Urothelium cell line (cell line): Measurements from ENCODE around the gene CLEC4C.
"Not testable (repeated sequence)": the region's sequence is repeated elsewhere in the genome, so short reads cannot be mapped to it uniquely, and the experiment has no call there.

Source experiments
- DNase-seq: peaks from one replicate; pipeline ENCODE4 v3.0.0; 2011; ENCODE audit warnings: low spot score, mixed read lengths
- FAIRE-seq: peaks from 2 replicates; lab custom pipeline; 2011; peaks lifted over from hg19 to GRCh38; lab: Jason Lieb, UNC

CLEC4C gene, protein sequence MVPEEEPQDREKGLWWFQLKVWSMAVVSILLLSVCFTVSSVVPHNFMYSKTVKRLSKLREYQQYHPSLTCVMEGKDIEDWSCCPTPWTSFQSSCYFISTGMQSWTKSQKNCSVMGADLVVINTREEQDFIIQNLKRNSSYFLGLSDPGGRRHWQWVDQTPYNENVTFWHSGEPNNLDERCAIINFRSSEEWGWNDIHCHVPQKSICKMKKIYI

DNA sequence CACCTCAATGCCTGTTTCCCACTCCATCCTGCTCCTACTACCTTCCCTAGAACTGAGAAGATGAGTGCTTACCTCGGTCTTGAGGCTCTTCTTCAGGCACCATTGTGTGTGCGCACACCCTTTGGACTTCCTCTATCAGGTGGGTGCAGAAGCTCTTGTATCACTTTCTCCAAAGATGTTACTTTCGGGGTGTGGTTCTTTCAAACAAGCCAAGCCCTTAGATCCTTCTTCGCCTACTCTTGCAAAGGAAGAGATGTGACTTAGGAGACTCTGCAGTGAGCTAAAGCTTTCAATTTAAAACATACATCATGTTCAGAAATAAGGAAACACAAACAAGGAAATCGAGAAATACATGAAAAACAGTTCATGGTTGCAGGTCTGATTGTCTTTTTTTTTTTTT is at the start of gene CLEC4C:
Gene CLEC4C (minus strand): TSS at position 130 of the 400 bp plus-strand sequence. CDS start 27 bp downstream, at position 103.
- DNase-seq = no peak
- FAIRE-seq = no peak

DNA sequence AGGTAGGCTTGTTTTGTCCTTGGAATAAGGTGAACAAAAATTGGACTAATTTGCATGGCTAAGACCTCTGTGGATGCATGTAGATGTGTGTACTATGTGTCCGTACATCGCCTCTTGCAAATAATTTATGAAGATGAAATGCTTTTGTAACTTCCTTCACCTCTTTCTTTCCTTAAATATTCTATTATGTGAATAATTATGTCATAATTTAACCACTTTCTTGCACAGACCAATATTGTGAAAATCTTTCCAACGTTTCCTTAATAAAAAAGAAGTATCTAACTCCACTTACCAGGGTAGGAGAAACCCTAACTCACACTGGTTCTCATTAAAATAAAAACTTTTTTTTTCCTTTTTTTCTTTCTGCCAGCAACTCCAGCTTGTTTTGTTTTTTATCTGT is 46.0 kb upstream of the CLEC4C start:
- DNase-seq (no peak), FAIRE-seq (no peak)

DNA sequence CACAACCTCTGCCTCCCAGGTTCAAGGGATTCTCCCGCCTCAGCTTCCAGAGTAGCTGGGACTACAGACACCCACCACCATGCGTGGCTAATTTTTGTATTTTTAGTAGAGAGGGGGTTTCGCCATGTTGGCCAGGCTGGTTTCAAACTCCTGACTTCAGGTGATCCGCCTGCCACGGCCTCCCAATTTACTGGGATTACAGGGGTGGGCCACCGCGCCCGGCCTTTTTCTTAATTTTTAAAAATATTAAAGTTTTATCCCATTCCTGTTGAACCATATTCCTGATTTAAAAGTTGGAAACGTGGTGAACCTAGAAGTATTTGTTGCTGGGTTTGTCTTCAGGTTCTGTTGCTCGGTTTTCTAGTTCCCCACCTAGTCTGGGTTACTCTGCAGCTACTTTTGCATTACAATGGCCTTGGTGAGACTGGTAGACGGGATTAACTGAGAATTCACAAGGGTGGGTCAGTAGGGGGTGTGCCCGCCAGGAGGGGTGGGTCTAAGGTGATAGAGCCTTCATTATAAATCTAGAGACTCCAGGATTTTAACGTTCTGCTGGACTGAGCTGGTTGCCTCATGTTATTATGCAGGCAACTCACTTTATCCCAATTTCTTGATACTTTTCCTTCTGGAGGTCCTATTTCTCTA is 41.8 kb upstream of the CLEC4C start, which contains the start of gene NANOG:
Gene NANOG (plus strand): TSS at position 519 of the 645 bp plus-strand sequence. CDS start 213 bp downstream, outside the sequence.
- not testable (repeated sequence) for DNase-seq, FAIRE-seq

DNA sequence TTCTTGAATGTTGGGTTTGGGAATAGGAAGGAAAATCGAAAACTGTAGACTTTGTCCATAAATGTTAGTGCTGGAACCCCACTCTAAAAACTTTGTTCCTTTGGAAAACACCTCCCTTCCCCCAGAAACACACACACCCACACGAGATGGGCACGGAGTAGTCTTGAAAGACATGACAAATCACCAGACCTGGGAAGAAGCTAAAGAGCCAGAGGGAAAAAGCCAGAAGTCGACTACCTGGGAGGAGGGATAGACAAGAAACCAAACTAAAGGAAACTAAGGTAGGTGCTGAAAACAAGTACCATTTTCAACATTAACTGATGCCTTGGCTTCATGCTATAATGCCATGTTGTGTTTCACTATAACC is 41.1 kb upstream of the CLEC4C start:
- FAIRE-seq = no peak
- DNase-seq = no peak

DNA sequence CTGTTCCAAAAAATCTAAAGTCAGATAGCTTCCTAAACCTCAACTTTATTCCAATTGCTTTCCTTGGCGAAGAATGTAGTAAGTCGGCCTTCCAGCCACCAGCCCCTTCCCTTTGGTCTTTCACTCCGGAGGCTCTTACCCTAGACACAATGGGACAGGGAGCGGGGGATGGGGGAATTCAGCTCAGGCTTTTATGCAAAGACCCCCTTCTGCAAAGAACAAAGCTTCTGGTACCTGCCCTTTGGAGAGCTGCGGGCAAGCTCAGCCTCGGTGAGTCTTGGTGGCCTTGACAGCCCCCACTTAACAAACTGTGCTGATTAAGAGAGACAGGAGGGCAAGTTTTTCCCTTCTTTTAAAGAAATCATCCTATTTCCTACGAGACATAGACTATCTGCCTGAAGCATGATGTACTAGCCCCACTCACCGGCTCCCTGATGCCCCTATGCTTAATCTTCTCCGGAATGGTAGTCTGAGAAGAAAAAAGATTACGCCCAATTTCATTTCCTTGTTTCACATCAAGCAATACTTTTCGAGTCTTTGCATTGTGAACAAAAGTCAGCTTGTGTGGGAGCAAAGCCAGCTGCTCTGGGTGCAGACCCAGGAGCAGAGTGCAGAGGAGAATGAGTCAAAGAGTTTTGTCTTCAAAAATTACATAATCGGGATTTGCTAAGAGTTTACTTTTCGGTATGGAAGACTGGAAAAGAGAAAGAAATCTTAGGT is 40.6 kb upstream of the CLEC4C start:
- FAIRE-seq = no peak
- DNase-seq = no peak

DNA sequence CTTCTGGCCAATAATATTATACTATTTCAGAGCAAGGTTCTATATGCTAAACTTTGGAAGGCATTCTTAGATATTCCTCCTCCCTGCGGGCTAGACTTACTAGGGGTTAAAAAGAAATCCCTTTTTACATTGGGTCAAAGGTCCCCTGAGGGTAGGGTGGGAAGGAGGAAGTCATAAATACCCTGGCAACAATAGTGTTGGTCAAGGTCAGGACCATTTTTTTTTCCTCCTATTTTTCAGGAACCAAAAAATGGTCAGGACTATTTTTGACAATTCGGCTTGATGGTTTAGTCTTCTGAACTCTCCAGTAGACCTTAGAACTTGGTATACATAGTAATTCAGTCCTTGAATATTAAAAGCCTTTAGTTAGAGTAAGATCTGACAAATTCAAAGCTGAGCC is 37.5 kb upstream of the CLEC4C start:
- DNase-seq (no peak), FAIRE-seq (no peak)

DNA sequence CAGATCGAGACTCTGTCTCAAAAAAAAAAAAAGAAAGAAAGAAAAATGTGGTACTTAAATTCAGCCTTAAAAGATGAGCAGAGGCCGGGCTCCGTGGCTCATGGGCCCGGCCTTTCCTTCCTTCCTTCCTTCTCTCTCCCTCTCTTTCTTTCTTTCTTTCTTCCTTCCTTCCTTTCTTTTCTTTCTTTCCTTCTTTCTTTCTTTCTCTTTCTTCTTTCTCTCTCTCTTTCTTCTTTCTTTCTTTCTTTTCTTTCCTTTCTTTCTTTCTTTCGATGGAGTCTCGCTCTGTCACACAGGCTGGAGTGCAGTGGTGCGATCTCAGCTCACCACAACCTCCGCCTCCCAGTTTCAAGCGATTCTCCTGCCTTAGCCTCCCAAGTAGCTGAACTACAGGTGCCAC is 36.3 kb upstream of the CLEC4C start:
- DNase-seq, FAIRE-seq: not testable (repeated sequence)

DNA sequence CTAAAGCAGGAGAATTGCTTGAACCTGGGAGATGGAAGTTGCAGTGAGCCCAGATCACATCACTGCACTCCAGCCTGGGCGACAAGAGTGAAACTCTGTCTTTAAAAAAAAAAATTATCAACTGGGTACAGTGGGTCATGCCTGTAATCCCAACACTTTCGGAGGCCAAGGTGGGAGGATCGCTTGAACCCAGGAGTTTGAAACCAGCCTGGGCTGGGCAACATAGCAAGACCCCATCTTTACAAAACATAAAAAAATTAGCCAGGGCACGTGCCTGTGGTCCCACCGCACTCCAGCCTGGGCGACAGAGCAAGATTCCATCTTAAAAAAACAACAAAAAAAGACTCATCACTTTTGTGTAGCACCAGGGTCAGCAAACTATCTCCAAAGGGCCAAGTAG is 34.9 kb upstream of the CLEC4C start:
- FAIRE-seq (no peak), DNase-seq (no peak)

DNA sequence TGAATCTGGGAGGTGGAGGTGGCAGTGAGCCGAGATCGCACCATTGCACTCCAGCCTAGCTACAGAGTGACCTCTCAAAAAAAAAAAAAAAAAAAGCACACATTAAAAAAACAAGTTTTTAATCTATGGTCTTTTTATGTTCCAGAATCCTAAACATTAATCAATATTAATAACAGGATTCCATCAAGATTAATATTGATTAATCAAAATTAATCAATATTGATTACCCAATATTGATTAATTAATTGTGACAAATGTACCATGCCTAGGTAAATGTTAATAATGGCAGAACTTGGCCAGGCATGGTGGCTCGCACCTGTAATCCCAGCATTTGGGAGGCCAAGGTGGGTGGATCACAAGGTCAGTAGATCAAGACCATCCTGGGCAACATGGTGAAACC is 34.1 kb upstream of the CLEC4C start:
- FAIRE-seq = no peak

DNA sequence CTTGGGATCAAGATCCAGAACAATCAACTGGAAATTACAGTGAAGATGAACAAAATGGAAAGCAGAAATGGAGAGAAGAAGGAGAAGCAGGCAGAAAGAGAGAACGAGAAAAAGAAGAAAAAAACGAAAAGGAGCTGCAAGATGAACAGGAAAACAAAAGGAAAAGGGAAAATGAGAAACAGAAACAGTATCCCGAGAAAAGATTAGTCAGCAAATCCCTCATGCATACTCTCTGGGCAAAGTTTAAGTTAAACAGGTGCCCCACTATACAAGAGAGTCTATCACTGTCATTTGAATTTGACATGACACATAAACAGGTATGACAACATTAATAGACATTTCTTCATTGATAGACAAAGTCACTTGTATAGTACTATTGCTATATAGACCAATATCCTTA is 22.8 kb upstream of the CLEC4C start:
- FAIRE-seq = no peak
- no peak for DNase-seq

More for the DNA sequence above, 34.1 kb upstream of the CLEC4C start:
- no peak for DNase-seq

DNA sequence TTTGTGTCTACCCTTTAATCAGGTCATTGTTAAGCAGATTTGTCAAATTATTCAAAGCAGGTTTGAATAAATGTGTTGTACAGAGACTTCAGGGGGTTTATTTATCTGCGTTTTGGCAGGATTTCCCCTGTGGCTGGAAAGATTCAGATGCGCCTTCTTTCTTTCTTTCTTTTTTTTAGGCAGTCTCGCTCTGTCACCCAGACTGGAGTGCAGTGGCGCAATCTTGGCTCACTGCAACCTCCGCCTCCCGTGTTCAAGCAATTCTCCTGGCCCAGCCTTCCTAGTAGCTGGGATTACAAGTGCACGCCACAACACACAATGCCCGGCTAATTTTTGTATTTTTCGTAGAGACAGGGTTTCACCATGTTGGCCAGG is 11.6 kb upstream of the CLEC4C start:
- DNase-seq = no peak
- FAIRE-seq = no peak

DNA sequence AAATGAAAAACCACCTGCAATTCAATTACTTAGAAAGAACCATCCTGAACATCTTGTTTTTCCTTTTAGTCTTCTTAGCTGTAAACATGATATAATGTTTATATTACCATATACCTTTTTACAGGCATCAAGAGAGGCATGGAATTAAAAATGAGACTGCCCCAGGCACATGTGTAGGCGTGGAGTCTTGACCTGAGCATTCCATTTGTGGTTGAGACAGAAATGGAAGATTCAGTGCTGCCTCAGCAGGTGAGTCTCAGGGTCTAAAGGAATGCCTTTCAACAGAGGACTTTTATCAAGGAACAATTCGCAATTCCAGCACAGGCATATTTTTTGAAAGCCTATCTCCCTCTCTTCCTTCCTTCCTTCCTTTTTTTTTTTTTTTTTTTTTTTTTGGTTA is 9.8 kb upstream of the CLEC4C start:
- DNase-seq = no peak
- FAIRE-seq = no peak

DNA sequence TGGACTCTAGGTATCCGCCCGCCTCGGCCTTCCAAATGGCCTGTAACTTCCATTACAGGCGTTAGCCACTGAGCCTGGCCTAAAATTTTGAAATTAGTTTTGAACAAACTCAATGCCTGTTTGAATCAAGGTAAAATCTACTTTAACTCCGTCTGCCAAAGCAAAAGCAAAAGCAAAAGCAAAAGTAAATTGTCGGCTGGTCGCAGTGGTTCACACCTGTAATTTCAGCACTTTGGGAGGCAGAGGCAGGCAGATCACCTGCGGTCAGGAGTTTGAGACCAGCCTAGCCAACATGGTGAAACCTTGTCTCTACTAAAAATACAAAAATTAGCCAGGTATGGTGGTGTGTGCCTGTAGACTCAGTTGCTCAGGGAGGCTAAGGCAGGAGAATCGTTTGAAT is 8.5 kb upstream of the CLEC4C start:
- not testable (repeated sequence) for DNase-seq, FAIRE-seq

DNA sequence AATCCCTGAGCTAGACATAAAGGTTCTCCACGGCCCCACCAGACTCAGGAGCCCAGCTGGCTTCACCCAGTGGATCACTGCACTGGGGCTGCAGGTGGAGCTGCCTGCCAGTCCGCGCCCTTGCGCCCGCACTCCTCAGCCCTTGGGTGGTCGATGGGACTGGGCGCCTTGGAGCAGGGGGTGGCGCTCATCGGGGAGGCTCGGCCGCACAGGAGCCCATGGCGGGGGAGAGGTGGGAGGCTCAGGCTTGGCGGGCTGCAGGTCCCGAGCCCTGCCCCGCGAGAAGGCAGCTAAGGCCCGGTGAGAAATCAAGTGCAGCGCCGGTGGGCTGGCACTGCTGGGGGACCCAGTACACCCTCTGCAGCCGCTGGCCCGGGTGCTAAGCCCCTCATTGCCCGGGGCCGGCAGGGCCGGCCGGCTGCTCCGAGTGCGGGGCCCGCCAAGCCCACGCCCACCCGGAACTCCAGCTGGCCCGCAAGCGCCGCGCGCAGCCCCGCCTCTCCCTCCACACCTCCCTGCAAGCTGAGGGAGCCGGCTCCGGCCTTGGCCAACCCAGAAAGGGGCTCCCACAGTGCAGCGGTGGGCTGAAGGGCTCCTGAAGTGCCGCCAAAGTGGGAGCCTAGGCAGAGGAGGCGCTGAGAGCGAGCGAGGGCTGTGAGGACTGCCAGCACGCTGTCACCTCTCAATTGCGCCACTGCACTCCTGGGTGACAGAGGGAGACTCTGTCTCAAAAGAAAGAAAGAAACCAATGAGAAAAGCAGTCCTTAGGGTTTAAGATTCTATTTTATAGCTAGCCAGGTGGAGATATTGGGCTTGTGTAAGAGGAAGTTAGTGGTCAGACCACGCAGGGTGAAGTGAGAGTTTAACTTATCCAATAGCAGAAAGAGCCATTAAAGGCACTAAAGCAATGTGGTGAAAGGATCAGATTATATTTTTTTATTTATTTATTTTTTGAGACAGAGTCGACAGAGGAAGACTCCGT is 5.1 kb upstream of the CLEC4C start:
- not testable (repeated sequence) for DNase-seq, FAIRE-seq

DNA sequence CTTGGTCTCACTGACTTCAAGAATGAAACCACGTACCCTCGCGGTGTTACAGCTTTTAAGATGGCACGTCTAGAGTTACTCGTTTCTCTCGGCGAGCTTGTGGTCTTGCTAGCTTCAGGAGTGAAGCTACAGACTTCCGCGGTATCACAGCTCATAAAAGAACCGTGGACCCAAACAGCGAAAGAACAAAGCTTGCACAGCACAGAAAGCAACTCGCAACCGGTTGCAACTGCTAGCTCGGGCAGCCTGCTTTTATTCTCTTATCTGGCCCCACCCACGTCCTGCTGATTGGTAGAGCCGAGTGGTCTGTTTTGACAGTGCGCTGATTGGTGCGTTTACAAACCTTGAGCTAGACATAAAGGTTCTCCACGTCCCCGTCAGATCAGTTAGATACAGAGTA is 4.2 kb upstream of the CLEC4C start:
- FAIRE-seq = no peak
- DNase-seq = no peak

DNA sequence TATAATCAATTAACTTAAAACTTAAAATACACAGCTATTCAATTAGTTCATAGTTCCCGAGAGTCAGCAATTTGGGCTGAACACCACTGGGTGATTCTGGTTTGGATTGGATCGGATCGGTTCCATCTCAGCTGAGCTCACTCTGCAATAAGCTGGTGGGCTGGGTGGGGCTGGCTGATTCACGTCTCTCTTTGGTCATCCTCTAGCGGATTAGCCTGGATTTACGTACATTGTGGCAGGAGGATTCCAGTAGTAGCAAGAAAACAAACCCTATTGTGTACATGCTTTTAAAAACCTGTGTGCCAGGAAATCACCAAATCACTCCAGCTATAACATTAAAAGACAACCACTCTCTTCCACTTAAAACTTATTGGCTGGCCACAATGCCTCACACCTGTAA is 3.2 kb upstream of the CLEC4C start:
- FAIRE-seq = no peak

DNA sequence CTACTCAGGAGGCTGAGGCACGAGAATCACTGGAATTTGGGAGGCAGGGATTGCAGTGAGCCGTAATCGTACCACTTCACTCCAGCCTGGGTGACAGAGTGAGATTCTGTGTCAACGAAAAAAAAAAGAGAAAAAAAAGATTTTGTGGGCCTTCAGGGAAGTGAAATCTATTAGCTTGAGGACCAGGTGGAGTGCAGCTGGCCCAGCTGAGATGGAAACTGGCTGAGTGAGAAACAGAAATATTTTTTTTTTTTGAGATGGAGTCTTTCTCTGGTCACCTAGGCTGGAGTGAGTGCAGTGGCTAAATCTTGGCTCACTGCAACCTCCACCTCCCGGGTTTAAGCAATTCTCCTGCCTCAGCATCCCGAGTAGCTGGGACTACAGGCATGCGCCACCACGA is 2.3 kb upstream of the CLEC4C start:
- FAIRE-seq = no peak
- DNase-seq = no peak

More for the DNA sequence above, 3.2 kb upstream of the CLEC4C start:
- DNase-seq = no peak

DNA sequence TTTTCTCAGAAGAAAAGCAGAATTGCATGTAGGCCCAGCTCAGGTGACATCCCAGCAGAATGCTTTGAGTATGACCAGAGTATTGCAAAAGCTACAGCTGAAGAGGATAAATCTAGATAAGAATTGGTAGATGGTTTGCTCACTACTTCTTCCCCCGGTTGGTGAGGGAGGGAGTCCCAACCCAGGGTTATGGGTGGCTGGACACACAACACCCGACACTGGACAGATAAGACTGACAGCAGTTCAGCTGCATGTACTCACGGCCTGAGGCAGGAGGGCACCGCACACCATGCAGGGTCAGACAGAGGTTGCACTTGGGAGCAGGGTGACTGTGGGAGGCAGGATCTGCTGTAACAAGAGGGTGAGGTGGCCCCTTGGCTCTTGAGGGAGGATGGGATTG is 1.7 kb upstream of the CLEC4C start:
- no peak for DNase-seq
- peak; percentile 5 for FAIRE-seq

DNA sequence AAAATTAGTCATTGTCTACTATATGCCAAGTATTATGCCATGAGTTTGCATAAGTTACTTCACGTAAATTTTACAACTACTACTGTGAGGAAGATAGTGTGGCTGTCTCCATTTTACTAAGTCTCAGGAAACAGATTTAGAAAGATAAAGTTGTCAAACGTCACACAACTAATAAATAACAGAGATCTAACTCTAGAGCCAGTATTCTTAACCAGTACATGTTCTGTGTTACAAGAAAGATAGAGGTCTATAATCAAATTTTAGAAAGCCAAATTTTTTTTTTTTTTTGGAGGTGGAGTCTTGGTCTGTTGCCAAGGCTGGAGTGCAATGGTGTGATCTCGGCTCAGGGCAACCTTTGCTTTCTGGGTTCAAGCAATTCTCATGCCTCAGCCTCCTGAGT is 14.2 kb downstream of the CLEC4C start:
- DNase-seq (no peak), FAIRE-seq (no peak)

DNA sequence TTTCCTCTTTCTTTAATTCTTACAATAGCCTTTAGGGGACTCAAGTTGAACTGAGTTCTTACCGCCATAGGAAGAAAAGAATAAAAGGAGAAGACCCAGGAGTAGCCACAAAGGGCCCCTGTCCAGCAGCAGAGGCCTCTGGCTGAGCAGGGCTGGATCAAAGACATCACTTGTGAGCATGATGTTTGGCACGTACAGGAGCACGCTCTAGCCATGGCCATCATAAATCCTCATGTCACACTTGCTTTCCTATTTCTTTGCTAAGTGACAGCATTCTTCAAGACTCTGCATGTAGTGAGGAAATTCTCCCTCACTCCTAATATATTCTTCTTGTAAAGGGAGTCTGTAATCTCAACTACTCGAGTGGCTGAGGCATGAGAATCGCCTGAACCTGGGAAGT is 15.7 kb downstream of the CLEC4C start:
- DNase-seq (no peak), FAIRE-seq (peak; percentile 85)

DNA sequence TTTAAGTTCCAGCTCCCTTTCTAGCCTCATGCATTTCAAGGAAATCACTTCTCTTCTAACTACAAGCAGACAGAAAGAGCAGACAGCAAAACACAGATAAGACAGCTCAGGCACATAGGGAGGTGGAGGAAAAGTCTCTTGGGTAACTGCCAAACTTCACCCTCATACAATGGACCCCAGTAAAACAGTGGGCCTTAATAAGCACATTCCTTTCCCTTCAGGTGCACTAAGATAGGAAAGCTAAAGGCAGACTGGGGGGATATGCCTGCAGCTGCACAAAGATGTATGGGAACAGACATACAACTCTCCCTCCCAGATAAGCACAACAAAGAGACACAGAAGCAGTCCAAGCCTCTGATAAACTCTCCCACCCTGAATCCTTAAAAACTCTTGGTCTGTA is 16.2 kb downstream of the CLEC4C start:
- not testable (repeated sequence) for DNase-seq, FAIRE-seq
